Gastrocnemius medialis (tissue), 4 donors: ENCODE measurements around the gene DYSF.

Experiments used
- CTCF ChIP-seq, 5 experiments: fragments of 450-650 bp in 3 of 5; fragments of 200-600 bp in 2 of 5; sonication (generic) in 2 of 5; IDR thresholded peaks in 4 of 5; conservative IDR thresholded peaks in 1 of 5; 1 replicate in 4 of 5; 2 replicates in 1 of 5; pipeline ENCODE4 v1.5.1; 2016 to 2019; ENCODE audit warnings: antibody characterized with exemption in 5 of 5, mild to moderate bottlenecking in 3 of 5, moderate library complexity in 3 of 5
- POLR2A ChIP-seq, 2 donors: fragments of 450-650 bp; IDR thresholded peaks; one replicate each; pipeline ENCODE4 v1.6.1; 2017; ENCODE audit warnings: antibody characterized with exemption in 2 of 2, mild to moderate bottlenecking in 2 of 2, moderate library complexity in 2 of 2

GRCh38 chr2:71602115-71602495 lies 148.7 kb downstream of the DYSF start:
- no peak for TF ChIP-seq CTCF (IDR thresholded peaks at IDR 0.05 in 4 of 5, conservative IDR thresholded peaks at IDR 0.05 in 1 of 5)
- TF ChIP-seq POLR2A (IDR thresholded peaks at IDR 0.05): no peak
